Measurements from ENCODE around the gene DNAJA4.

Gene DNAJA4

DNA sequence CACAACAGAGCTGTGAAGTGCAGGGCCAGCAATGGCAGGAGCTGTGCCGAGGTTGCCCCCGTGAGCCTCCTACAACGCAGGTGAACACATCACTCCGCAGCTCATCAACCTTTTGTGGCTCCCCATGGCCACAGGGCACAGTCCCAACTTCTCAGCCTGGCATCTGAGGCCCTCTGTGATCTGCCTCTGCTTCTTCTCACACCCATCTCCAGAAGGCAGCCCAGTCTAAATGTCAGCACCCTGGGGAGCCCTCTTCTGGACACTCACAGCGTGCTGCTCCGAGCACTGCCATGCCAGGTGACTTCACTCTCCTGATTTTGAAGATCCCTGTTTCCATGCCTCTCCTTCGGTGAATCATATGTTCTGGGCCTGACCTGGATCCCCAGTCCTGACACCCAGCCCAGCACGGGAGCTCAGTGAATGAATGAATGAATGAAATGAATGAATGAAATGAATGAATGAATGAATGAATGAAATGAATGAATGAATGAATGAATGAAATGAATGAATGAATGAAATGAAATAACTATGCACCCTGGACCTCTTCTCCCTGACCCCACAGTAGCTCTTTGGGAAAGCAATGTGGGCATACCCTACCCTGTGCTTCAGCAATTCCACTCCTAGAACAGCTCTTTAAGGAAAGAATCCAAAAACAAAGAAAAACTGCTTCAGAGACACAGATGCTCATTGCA lies 52.9 kb downstream of the DNAJA4 start:
- no peak for DNase-seq

DNA sequence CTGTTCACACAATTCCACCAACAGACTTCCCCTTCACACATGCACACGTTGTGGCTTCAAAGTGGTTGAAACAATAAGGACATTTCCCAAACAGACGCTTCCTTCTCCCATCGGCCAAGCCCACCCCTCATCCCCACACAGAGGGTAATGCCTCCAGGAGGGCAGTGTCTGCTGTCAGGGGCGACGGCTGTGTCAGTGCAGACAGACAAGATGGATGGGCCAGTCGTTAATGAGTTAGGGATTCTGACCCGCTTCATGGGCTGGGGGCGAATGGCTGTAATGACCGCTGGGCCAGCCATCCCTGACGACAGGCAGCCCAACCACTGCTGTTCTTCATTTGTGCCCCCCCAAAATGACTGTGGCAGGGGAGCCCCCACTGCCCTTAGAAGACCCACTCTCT lies 55.2 kb downstream of the DNAJA4 start:
- no peak for DNase-seq

DNA sequence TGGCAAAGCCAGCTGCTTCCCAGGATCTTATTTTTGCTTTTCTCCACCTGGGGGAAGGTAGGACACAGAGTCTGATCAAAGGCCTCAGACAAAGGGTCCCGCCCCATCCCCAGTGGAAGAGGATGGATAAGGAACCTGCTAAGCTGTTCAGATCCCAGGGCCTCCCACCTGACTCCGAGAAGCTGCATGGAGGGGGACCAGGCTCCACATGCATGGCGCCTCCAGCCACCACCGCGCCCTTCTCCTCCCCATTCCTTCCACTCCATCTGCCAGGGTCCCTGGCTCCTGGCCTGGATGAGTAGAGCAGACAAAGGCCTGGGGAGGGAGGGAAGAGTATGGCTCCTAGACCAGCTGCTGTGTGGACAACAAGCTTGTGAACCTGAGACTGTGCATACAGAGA lies 55.8 kb downstream of the DNAJA4 start:
- DNase-seq = no peak

DNA sequence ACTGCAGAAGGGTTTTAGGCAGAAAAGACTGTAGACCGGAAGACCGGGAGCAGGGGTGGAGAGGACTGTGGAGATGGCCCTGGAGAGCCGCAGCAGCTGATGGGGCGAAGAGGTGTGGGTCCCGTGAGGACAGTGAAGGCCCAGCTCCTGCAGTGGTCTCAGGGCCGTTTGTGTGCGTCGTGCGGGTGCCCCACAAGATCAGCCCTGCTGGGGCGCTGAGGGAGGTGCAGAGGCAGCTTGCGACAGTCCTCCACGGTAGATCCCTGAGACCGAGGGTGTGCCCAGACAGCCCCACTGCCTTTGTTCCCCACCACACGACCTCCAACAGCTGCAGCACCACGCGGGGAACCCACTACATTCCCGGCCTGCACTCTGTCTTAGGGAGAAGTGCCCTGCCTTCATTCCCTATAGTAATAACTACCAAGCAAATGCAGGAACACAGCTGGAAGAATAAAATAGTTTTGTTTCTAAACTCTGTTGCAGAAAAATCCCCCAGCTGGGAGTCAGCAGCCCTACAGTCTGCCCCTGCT lies 56.7 kb downstream of the DNAJA4 start:
- DNase-seq = no peak

DNA sequence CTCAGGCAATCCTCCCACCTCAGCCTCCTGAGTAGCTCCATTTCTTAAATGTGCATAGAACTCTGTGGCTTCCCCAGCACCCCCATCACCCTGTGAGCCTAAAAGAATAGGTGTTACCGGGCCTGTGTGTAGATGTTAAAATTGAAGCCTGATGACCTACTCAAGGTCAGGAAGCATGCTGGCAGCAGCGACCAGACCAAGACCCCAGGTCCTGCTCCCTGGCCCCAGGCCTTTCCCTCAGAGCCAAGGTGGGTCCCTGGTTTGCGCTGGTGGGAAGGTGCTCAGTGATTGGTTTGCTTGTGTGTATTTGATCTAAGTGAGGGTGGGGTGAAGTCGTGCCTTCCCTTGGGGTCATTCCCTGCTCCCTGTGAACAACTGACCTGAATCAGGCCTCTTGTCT lies 57.4 kb downstream of the DNAJA4 start:
- DNase-seq = no peak

DNA sequence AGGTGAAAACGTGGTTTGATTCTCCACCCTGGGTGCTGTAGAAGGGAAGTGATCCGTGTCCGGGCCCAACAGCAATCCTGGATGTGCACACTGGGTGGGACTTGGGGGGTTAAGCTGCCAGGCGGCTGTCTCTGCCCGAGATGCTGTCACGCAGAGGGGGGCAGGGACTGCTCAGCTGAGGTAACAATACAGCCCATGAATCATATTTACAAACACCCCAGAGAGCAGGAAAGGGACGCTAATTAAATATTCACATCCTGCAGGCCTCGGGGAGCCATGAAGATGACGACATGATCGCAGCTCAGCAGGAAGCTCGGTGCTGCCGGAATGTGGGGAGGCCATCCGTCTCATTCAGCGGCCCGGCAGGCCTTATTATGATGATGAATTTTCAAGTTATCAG lies 57.9 kb downstream of the DNAJA4 start:
- no peak for DNase-seq

DNA sequence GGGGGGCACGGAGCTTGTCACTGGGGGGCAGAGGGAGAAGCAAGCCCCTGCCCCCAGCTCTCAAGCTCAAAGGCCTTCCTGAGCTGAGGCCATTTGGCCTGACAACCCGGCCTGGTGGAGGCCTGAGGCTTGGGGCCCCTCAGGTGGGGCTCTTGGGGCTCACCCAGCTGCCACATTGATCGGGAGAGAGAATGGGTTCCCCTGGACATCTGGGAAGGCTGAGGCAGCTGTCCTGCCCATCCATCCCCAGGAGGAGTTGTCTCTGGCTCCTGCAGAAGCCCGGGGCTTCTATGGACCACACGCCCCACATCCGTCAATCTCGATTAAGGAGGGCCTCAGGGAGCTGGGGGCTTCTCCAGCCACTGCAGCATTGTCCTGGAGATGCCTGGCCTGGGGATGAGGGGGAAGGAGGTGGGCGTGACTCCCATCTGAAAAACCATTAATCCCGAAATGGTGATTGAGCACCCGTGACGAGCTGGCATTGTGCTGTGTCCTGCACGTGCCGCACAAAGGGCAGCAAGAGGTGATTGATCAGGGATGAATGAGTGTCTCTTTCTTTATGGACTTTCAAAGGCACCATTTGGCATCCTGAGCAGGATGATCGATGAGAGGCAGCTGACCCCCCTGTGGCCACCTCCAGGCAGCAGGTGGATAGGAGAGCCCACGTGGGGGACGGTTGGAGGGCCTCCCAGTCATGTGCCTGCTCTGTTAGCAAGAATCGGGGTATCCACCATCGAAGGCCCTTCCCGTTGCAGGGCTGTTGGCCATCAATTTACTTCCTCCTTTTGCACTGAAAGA lies 58.6 kb downstream of the DNAJA4 start:
- DNase-seq = no peak

DNA sequence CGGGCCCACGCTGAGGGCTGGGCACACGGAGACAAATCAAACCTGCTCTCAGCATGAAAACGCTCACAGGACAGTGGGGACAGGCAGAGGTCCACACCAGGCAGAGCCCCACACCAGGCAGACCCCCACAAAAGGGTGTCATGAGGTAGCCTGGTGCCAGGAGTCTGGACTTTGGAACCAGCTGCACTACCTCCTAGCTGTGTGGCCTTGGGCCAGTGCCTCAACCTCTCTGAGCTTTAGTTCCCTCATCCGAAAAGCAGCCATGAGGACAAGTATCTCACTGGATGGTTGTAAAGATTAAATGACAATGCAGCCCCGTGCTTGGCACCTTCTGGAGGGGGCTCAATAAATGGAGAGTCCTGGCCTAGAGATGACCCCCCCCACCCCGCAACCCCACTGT lies 59.3 kb downstream of the DNAJA4 start:
- DNase-seq = no peak

DNA sequence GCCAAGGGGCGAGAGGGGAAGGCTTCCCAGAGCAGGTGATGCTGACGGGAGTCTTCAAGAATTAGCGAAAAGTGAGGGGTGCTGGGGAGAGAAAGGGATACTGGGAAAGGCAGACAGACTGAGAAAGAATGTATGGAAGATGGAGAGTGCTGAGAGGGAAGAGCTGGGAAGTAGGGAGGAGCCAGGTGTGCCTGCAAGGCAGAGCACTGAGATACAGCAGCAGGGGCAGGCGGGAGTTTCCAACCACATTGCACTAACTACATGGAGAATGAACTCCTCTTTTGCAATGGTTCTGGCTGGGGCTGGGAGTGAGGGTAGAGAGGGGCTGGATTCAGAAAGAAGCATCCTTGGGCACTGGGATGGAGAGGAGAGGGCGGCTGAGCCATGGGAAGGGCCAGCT lies 59.8 kb downstream of the DNAJA4 start:
- no peak for DNase-seq

DNA sequence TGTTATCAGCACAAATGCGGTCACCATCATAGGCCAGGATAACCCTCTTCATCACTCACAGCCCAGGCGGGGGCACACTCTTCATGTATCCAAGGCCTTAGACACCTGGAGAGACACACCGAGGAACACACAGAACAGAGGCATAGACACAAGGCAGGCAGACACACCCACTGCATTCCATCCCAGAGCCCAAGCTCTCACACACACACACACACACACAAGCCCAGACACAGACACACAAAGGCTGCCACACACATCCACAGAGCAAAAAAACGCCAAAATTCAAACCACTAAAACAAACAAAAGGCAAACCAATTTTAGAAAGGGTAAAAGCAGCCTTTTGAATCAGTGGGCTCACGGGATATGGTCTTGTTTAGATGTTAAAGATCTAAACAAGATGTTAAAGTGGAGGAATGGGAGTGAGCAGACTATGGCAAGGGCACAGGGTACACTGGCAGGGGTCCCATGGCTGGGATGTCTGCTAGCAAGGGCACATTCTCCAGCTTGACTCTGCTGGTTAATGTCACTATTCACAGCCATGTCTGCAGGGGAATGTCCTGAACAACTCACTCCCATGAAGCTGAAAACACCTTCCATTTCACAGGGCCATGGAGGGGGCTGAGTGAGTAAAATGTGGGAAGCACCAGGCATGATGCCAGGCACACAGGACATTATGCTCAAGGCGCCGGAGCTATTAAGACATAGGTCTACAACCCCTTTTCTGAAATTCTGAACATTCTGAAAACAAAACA lies 60.9 kb downstream of the DNAJA4 start:
- DNase-seq = no peak

DNA sequence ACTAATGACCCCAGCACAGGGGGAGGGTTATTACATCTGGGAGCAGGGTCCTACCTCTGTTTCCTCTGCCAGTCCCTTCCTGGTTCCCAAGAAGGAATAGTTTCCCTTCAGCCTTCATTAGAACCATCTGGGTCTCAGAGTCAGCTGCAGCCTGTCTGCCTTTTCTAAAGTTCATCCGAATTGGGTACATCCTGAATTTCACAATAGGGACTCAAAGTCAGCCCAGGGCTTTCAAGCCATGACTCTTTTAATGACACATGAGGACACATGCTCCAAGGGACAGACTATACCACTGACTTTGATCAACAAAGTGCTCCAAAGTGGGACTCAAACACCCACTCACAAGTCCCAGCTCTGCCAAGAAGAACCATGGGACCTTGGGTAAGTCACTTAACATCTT lies 63.1 kb downstream of the DNAJA4 start:
- DNase-seq = no peak

DNA sequence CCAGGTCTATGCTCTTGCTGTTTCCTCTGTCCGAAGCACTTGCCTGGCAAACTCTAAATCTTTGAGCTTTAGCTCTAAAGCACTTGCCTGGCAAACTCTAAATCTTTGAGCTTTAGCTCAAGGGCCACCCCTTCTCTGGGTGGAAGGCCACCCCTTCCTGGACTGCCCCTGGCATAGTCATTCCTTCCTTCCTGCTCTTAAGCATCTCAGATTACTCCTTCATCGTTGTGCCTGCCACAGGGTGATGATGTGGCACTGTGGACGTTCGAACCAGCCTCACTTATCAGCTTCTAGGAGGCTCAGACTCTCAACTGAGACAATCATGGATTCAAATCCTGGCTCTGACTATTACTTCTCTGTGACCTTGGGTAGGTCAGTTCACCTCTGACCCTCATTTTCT lies 65.3 kb downstream of the DNAJA4 start:
- no peak for DNase-seq

All from NCI-H187 treated with DMSO at 0.1 percent for 48 hours (cell line).